Colonic mucosa (tissue), 4 donors: ENCODE data around the gene CCPG1. TPM values are rescaled to one million over a fixed set of nuclear protein-coding genes. Genes with fewer than 3 reads are reported as not detected.

Experiments
- DNase-seq: peaks from one replicate; pipeline ENCODE4 v3.0.0-alpha.2; 2020
- H3K27ac ChIP-seq: fragments of 200-600 bp; one replicate; pipeline ENCODE4 v1.8.0; 2021
- H3K27me3 ChIP-seq: fragments of 200-600 bp; one replicate; pipeline ENCODE4 v1.8.0; 2021
- H3K36me3 ChIP-seq: fragments of 200-600 bp; one replicate; pipeline ENCODE4 v1.8.0; 2021
- H3K4me1 ChIP-seq: fragments of 200-600 bp; one replicate; pipeline ENCODE4 v1.8.0; 2021; ENCODE audit warnings: mild to moderate bottlenecking
- H3K4me3 ChIP-seq: fragments of 200-600 bp; one replicate; pipeline ENCODE4 v1.8.0; 2021
- H3K9ac ChIP-seq, 2 donors: one replicate each; pipeline ENCODE4 v1.7.0; 2013; ENCODE audit warnings: control low read depth in 2 of 2, low read depth in 2 of 2, low read length in 2 of 2
- H3K9me3 ChIP-seq: fragments of 200-600 bp; one replicate; pipeline ENCODE4 v1.8.0; 2021
- intact Hi-C: fragments of 100-400 bp; cut with DNase I; formaldehyde crosslinking; loops from one replicate; pipeline ENCODE4 v1.14.1; 2022
- total RNA-seq, 2 donors: library from RNA; stranded (reverse); fragmentation: NEBNext Ultra II Directional in 1 of 2; extraction: Animal tissue kit (Norgen Biotek cat#: 25700) in 1 of 2; gene quantifications; one replicate each; pipeline ENCODE4 v1.2.1, GENCODE V29; 2021
- TF ChIP-seq, protein P1 (sequence below): fragments of 200-600 bp; IDR thresholded peaks from one replicate; pipeline ENCODE4 v1.8.0; 2022; ENCODE audit warnings: antibody characterized with exemption, mild to moderate bottlenecking
- donor health status: healthy.
- donor health status: DM: no; HTN: no; CAD: no.
- donor health status: DM: no; HTN: no; CAD: no.

CCPG1 gene
- total RNA-seq, 2 donors from 2014 or later: 57.9 to 71.7 TPM

- Histone ChIP-seq H3K4me1 (no peaks in the 10 kb centered on the region), H3K36me3 (no peaks in the 10 kb centered on the region), H3K27me3 (no peaks in the 10 kb centered on the region), H3K27ac (no peak overlapping the region), H3K9me3 (no peaks in the 10 kb centered on the region), H3K9ac (no peak overlapping the region), H3K4me3 (no peak overlapping the region)
- intact Hi-C loops: no loop called here
- DNase-seq: no peak
- TF ChIP-seq, protein P1, sequence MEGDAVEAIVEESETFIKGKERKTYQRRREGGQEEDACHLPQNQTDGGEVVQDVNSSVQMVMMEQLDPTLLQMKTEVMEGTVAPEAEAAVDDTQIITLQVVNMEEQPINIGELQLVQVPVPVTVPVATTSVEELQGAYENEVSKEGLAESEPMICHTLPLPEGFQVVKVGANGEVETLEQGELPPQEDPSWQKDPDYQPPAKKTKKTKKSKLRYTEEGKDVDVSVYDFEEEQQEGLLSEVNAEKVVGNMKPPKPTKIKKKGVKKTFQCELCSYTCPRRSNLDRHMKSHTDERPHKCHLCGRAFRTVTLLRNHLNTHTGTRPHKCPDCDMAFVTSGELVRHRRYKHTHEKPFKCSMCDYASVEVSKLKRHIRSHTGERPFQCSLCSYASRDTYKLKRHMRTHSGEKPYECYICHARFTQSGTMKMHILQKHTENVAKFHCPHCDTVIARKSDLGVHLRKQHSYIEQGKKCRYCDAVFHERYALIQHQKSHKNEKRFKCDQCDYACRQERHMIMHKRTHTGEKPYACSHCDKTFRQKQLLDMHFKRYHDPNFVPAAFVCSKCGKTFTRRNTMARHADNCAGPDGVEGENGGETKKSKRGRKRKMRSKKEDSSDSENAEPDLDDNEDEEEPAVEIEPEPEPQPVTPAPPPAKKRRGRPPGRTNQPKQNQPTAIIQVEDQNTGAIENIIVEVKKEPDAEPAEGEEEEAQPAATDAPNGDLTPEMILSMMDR: no peak
Observed at GRCh38 chr15:55389264-55389607, 18.9 kb downstream of the CCPG1 start.

DNA sequence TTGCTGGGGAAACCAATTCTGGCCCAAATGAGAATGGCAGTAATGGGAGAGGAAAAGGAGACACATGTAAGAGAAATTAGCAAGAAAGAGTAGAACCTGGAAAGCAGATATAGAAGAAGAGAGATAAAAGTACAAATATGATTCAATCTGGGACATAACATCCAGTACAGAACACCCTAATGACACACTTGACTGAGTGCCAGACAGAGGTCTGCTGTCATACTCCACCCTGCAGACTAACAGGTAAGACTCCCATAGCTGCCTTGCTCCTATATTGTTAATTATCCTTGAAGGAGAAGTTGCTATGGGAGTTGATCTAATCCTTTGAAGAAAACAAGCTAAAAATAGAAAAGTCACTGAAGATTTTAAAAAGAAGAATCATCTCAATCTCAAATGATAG is 21.1 kb downstream of the CCPG1 start:
- intact Hi-C loops: no loop called here
- no peaks in the 10 kb centered on the region for H3K9me3 ChIP-seq
- H3K36me3 ChIP-seq: no peaks in the 10 kb centered on the region
- TF ChIP-seq, protein P1: no peak
- DNase-seq: no peak
- H3K27me3 ChIP-seq: no peaks in the 10 kb centered on the region
- no peak overlapping the region for H3K4me3 ChIP-seq
- no peak overlapping the region for H3K9ac ChIP-seq
- no peaks in the 10 kb centered on the region for H3K4me1 ChIP-seq
- no peak overlapping the region for H3K27ac ChIP-seq

GRCh38 chr15:55383687-55384086 is 24.5 kb downstream of the CCPG1 start:
- intact Hi-C loops: no loop called here
- TF ChIP-seq, protein P1: no peak
- no peak for DNase-seq
- Histone ChIP-seq H3K4me3 (no peak overlapping the region), H3K36me3 (no peaks in the 10 kb centered on the region), H3K9me3 (no peaks in the 10 kb centered on the region), H3K4me1 (no peaks in the 10 kb centered on the region), H3K9ac (no peak overlapping the region), H3K27ac (no peak overlapping the region), H3K27me3 (no peaks in the 10 kb centered on the region)

- no peaks in the 10 kb centered on the region for H3K4me1 ChIP-seq
- TF ChIP-seq, protein P1: no peak
- intact Hi-C loops: no loop called here
- H3K9me3 ChIP-seq: no peaks in the 10 kb centered on the region
- DNase-seq: no peak
- H3K27me3 ChIP-seq: no peaks in the 10 kb centered on the region
- no peak overlapping the region for H3K4me3 ChIP-seq
- H3K9ac ChIP-seq: no peak overlapping the region
- peaks cover under 1% of the 10 kb centered on the region for H3K36me3 ChIP-seq
- H3K27ac ChIP-seq: no peak overlapping the region
Observed at GRCh38 chr15:55381595-55381994, 26.6 kb downstream of the CCPG1 start.

GRCh38 chr15:55379095-55379494 is 29.1 kb downstream of the CCPG1 start:
- no peaks in the 10 kb centered on the region for H3K4me1 ChIP-seq
- intact Hi-C loops: no loop called here
- no peaks in the 10 kb centered on the region for H3K9me3 ChIP-seq
- H3K36me3 ChIP-seq: peaks cover 3% of the 10 kb centered on the region
- TF ChIP-seq, protein P1: no peak
- no peak overlapping the region for H3K4me3 ChIP-seq
- no peaks in the 10 kb centered on the region for H3K27me3 ChIP-seq
- DNase-seq: no peak
- H3K27ac ChIP-seq: no peak overlapping the region
- no peak overlapping the region for H3K9ac ChIP-seq
